Stimulated activated CD4-positive, alpha-beta T cell treated with anti-CD3 and anti-CD28 coated beads, Interleukin-2, amount 100 ng/mL, for 24 hours (primary cell): ENCODE results near the gene DNM2.
"Not testable (repeated sequence)": the region's sequence is repeated elsewhere in the genome, so short reads cannot be mapped to it uniquely, and the experiment has no call there.

Source experiments
- DNase-seq, 2 donors: peaks; one replicate each; pipeline ENCODE4 v3.0.0-alpha.2; 2020

Gene DNM2

GRCh38 chr19:10846500-10847202 lies 128.8 kb downstream of the DNM2 start:
- DNase-seq: no peak

GRCh38 chr19:10848230-10848856 lies 130.5 kb downstream of the DNM2 start, which contains the start of gene C19orf38:
Gene C19orf38, plus strand, starts transcription at chr19:10848415. Its CDS starts 94 bp downstream, at chr19:10848509.
- no peak for DNase-seq

GRCh38 chr19:10850631-10851030 lies 132.8 kb downstream of the DNM2 start:
- no peak for DNase-seq

- no peak for DNase-seq
Observed at GRCh38 chr19:10852098-10852800, 134.4 kb downstream of the DNM2 start.

- DNase-seq: no peak
Observed at GRCh38 chr19:10852941-10853340, 135.1 kb downstream of the DNM2 start.

- no peak for DNase-seq
Observed at GRCh38 chr19:10854350-10855089, 136.6 kb downstream of the DNM2 start.

- DNase-seq: peak in 1 of 2 donors; percentile 42
Observed at GRCh38 chr19:10855879-10856522, 138.1 kb downstream of the DNM2 start.

- DNase-seq: not testable (repeated sequence)
Observed at GRCh38 chr19:10856899-10857298, 139.0 kb downstream of the DNM2 start.

- DNase-seq: peak; percentile 41 to 42
Observed at GRCh38 chr19:10858204-10858828, 140.4 kb downstream of the DNM2 start.

GRCh38 chr19:10861103-10861651 lies 143.3 kb downstream of the DNM2 start:
- DNase-seq: peak; percentile 37 to 49

- DNase-seq: no peak
Observed at GRCh38 chr19:10862561-10863106, 144.8 kb downstream of the DNM2 start.

GRCh38 chr19:10863107-10863717 lies 145.3 kb downstream of the DNM2 start:
- DNase-seq: no peak

GRCh38 chr19:10864538-10864899 lies 146.6 kb downstream of the DNM2 start:
- DNase-seq: peak; percentile 87 to 89

GRCh38 chr19:10866495-10866894 lies 148.6 kb downstream of the DNM2 start:
- no peak for DNase-seq

- DNase-seq: no peak
Observed at GRCh38 chr19:10868872-10869547, 151.1 kb downstream of the DNM2 start.

- not testable (repeated sequence) for DNase-seq
Observed at GRCh38 chr19:10869872-10870311, 152.0 kb downstream of the DNM2 start.

- DNase-seq: no peak
Observed at GRCh38 chr19:10870501-10870954, 152.6 kb downstream of the DNM2 start.

GRCh38 chr19:10870955-10871603 lies 153.2 kb downstream of the DNM2 start, which contains the start of gene CARM1:
Gene CARM1, plus strand, starts transcription at chr19:10871553. Its CDS starts 150 bp downstream, at chr19:10871703.
- peak; percentile 99 for DNase-seq
